ENCODE results near the gene PRSS53. TPM values are rescaled to one million over a fixed set of nuclear protein-coding genes. Genes with fewer than 3 reads are reported as not detected.

Gene PRSS53
- total RNA-seq, 1 donor, result 1.7 TPM

- H3K4me3 ChIP-seq (ENCODE audit: low read depth, low read length), result no peak overlapping the region
- TF ChIP-seq CTCF (IDR thresholded peaks at IDR 0.05; ENCODE audit: insufficient read depth, low read depth, low read length), result no peak
- no peak for DNase-seq (ENCODE audit: low read depth)
These were observed 41.0 kb upstream of the PRSS53 start for GRCh38 chr16:31129568-31130335.

GRCh38 chr16:31128711-31129567 is 40.2 kb upstream of the PRSS53 start:
- TF ChIP-seq CTCF (IDR thresholded peaks at IDR 0.05; ENCODE audit: insufficient read depth, low read depth, low read length), result no peak
- H3K4me3 ChIP-seq (ENCODE audit: low read depth, low read length), result no peak overlapping the region
- no peak for DNase-seq (ENCODE audit: low read depth)

- no peak for TF ChIP-seq CTCF (IDR thresholded peaks at IDR 0.05; ENCODE audit: insufficient read depth, low read depth, low read length)
- no peak for DNase-seq (ENCODE audit: low read depth)
These were observed 38.4 kb upstream of the PRSS53 start for GRCh38 chr16:31127182-31127581.

GRCh38 chr16:31125844-31126243 is 37.1 kb upstream of the PRSS53 start:
- TF ChIP-seq CTCF (IDR thresholded peaks at IDR 0.05; ENCODE audit: insufficient read depth, low read depth, low read length), result no peak
- DNase-seq (ENCODE audit: low read depth), result no peak
- no peak overlapping the region for H3K4me3 ChIP-seq (ENCODE audit: low read depth, low read length)

More at GRCh38 chr16:31127182-31127581, 38.4 kb upstream of the PRSS53 start:
- H3K4me3 ChIP-seq (ENCODE audit: low read depth, low read length), result no peak overlapping the region

GRCh38 chr16:31120129-31120528 is 31.4 kb upstream of the PRSS53 start:
- no peak for TF ChIP-seq CTCF (IDR thresholded peaks at IDR 0.05; ENCODE audit: insufficient read depth, low read depth, low read length)

GRCh38 chr16:31118223-31119155 is 29.7 kb upstream of the PRSS53 start:
- H3K4me3 ChIP-seq (ENCODE audit: low read depth, low read length), result peak overlapping the region; percentile 82
- DNase-seq (ENCODE audit: low read depth), result peak; percentile 80
- TF ChIP-seq CTCF (IDR thresholded peaks at IDR 0.05; ENCODE audit: insufficient read depth, low read depth, low read length), result no peak

More at GRCh38 chr16:31120129-31120528, 31.4 kb upstream of the PRSS53 start:
- DNase-seq (ENCODE audit: low read depth), result no peak
- no peak overlapping the region for H3K4me3 ChIP-seq (ENCODE audit: low read depth, low read length)

Data from fibroblast of villous mesenchyme (primary cell).